ENCODE results near the gene BRDT. TPM values are rescaled to one million over a fixed set of nuclear protein-coding genes. Genes with fewer than 3 reads are reported as not detected.

The BRDT gene
- total and polyA plus RNA-seq, 2 of the 13 experiments (the other 11 are each of a cell fraction or from before 2014, with no cell fraction given), result not detected

GRCh38 chr1:91924146-91924545 is 25.1 kb upstream of the BRDT start:
- BruUV-seq (replicated peaks), result no TSS peak
- Histone ChIP-seq H3K4me3 (replicated peaks in 1 of 3; ENCODE audit: insufficient read depth in 1 of 3, low read depth in 2 of 3, low read length in 3 of 3) (no peak overlapping the region), H3K4me1 (ENCODE audit: insufficient read depth, low read length) (peaks cover 11% of the 10 kb centered on the region), H2AFZ (ENCODE audit: low read length) (no peak overlapping the region), H3K9me3 (ENCODE audit: low read length) (no peaks in the 10 kb centered on the region), H3K27me3 (ENCODE audit: control insufficient read depth in 1 of 2, insufficient read depth in 2 of 2, low read length in 2 of 2) (no peaks in the 10 kb centered on the region), H3K4me2 (ENCODE audit: low read depth, low read length) (no peak overlapping the region), H3K79me2 (ENCODE audit: insufficient read depth, low read length) (no peaks in the 10 kb centered on the region), H4K20me1 (ENCODE audit: insufficient read depth, low read length) (no peaks in the 10 kb centered on the region), H3K36me3 (replicated peaks in 1 of 2; ENCODE audit: control insufficient read depth in 1 of 2, insufficient read depth in 2 of 2, low read length in 2 of 2) (no peaks in the 10 kb centered on the region), H3K27ac (ENCODE audit: extremely low read length, insufficient read depth, low read length) (no peak overlapping the region), H3K9ac (ENCODE audit: insufficient read depth, low read depth, low read length) (no peak overlapping the region)
- no peak for ATAC-seq
- WGBS (ENCODE audit: low lambda C conversion rate), result 41% methylated on average over 2 of the region's 2 CpGs
- ChIA-PET CTCF (ENCODE audit: low intra/inter-chr PET ratio, low total read pairs) (no interaction called here), POLR2A (no interaction called here)
- DNase-seq (ENCODE audit: low spot score), result no peak
- in situ Hi-C loops (cut with HindIII; ENCODE audit: extremely low pct_ligation_motif_present, low pct_unique_long_range_greater_than_20kb) (loop anchor here (10.0 kb wide), 1 partner anchor 309 kb away; no protein-coding TSS in a partner anchor), intact Hi-C loops (cut with micrococcal nuclease; ENCODE audit: unreplicated experiment) (loop anchor here (10.0 kb wide), 2 partner anchors 369 to 371 kb away; partner anchors contain the start of genes GLMN and RPAP2)
- TF ChIP-seq ATF1 (CRISPR knock-in tag; IDR thresholded peaks at IDR 0.05) (no peak), RFX3 (CRISPR knock-in tag; IDR thresholded peaks at IDR 0.05) (no peak), TFDP1 (CRISPR knock-in tag; IDR thresholded peaks at IDR 0.05; ENCODE audit: borderline replicate concordance) (no peak), ZNF30 (CRISPR knock-in tag; IDR thresholded peaks at IDR 0.05) (no peak), KLF15 (CRISPR knock-in tag; IDR thresholded peaks at IDR 0.05; ENCODE audit: borderline replicate concordance) (no peak), MTERF4 (CRISPR knock-in tag; IDR thresholded peaks at IDR 0.05) (no peak), HCFC1 (IDR thresholded peaks at IDR 0.05; ENCODE audit: low read depth, low read length) (no peak)
- FAIRE-seq, result no peak

Measured in HepG2 (cell line).